Measurements from ENCODE around the gene SEPTIN14.
"Not testable (repeated sequence)": the region's sequence is repeated elsewhere in the genome, so short reads cannot be mapped to it uniquely, and the experiment has no call there.

The SEPTIN14 gene

GRCh38 chr7:55884321-55884720 is 21.8 kb upstream of the SEPTIN14 start:
- no peak for TF ChIP-seq CTCF (conservative IDR thresholded peaks at IDR 0.05; ENCODE audit: low read depth, low read length)
- DNase-seq (ENCODE audit: low read depth) = no peak
- H3K4me3 ChIP-seq (ENCODE audit: low read depth, low read length) = no peak overlapping the region

GRCh38 chr7:55878691-55879090 is 16.1 kb upstream of the SEPTIN14 start:
- DNase-seq (ENCODE audit: low read depth) = no peak
- TF ChIP-seq CTCF (conservative IDR thresholded peaks at IDR 0.05; ENCODE audit: low read depth, low read length) = no peak
- no peak overlapping the region for H3K4me3 ChIP-seq (ENCODE audit: low read depth, low read length)

- TF ChIP-seq CTCF (conservative IDR thresholded peaks at IDR 0.05; ENCODE audit: low read depth, low read length) = no peak
- DNase-seq (ENCODE audit: low read depth) = no peak
- no peak overlapping the region for H3K4me3 ChIP-seq (ENCODE audit: low read depth, low read length)
These were observed 14.8 kb upstream of the SEPTIN14 start for GRCh38 chr7:55877308-55877707.

- no peak for TF ChIP-seq CTCF (conservative IDR thresholded peaks at IDR 0.05; ENCODE audit: low read depth, low read length)
- no peak for DNase-seq (ENCODE audit: low read depth)
- H3K4me3 ChIP-seq (ENCODE audit: low read depth, low read length) = no peak overlapping the region
These were observed 11.2 kb upstream of the SEPTIN14 start for GRCh38 chr7:55873765-55874164.

GRCh38 chr7:55871932-55872485 is 9.5 kb upstream of the SEPTIN14 start:
- DNase-seq (ENCODE audit: low read depth) = no peak
- TF ChIP-seq CTCF (conservative IDR thresholded peaks at IDR 0.05; ENCODE audit: low read depth, low read length) = no peak
- H3K4me3 ChIP-seq (ENCODE audit: low read depth, low read length) = no peak overlapping the region

GRCh38 chr7:55868989-55869388 is 6.4 kb upstream of the SEPTIN14 start:
- H3K4me3 ChIP-seq (ENCODE audit: low read depth, low read length); DNase-seq (ENCODE audit: low read depth): not testable (repeated sequence)

GRCh38 chr7:55845164-55845563 is 17.4 kb downstream of the SEPTIN14 start:
- not testable (repeated sequence) for DNase-seq (ENCODE audit: low read depth); H3K4me3 ChIP-seq (ENCODE audit: low read depth, low read length)

GRCh38 chr7:55838595-55838994 is 24.0 kb downstream of the SEPTIN14 start:
- DNase-seq (ENCODE audit: low read depth) = no peak
- no peak for TF ChIP-seq CTCF (conservative IDR thresholded peaks at IDR 0.05; ENCODE audit: low read depth, low read length)
- no peak overlapping the region for H3K4me3 ChIP-seq (ENCODE audit: low read depth, low read length)

Data from choroid plexus epithelial cell (primary cell).